ENCODE measurements around the gene MACROH2A1.

DNA sequence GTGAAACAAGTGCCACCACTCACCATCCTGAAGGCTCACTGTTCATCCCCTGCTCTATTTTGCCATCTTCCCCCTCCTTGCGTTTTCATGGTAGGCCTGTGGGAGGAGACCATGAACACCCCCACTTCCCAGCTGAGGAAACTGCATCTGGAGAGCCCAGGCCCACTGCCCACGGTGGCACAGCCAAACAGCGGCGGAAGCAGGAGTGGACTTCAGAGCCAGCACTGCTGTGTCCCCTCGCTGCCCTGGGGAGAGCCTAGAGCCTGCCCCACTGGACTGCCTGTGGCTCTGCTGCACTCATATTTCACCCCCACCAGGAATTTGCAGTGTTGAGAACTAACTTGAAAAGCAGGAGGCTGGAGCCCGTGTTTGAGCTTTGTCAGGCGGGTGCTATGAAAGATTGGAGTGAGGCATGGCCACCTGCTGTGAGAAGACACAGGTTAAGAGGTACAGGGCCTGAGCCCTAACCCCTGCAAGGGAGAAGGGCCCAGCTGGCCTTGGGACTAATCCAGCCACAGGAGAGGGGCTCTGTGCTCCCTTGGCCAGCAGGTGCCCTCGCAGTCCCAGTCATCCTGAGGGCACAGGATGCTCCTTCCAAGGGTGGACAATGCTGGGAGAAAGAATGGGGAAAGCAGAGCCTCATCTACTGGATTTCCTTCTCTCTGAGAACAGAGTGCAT is 79.0 kb downstream of the MACROH2A1 start:
- TF ChIP-seq, protein P1, sequence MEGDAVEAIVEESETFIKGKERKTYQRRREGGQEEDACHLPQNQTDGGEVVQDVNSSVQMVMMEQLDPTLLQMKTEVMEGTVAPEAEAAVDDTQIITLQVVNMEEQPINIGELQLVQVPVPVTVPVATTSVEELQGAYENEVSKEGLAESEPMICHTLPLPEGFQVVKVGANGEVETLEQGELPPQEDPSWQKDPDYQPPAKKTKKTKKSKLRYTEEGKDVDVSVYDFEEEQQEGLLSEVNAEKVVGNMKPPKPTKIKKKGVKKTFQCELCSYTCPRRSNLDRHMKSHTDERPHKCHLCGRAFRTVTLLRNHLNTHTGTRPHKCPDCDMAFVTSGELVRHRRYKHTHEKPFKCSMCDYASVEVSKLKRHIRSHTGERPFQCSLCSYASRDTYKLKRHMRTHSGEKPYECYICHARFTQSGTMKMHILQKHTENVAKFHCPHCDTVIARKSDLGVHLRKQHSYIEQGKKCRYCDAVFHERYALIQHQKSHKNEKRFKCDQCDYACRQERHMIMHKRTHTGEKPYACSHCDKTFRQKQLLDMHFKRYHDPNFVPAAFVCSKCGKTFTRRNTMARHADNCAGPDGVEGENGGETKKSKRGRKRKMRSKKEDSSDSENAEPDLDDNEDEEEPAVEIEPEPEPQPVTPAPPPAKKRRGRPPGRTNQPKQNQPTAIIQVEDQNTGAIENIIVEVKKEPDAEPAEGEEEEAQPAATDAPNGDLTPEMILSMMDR (IDR thresholded peaks at IDR 0.05), result no peak
- no peak for TF ChIP-seq POLR2AphosphoS5 (IDR thresholded peaks at IDR 0.05)
- no peak for TF ChIP-seq POLR2A (IDR thresholded peaks at IDR 0.05)
- no peak for TF ChIP-seq EP300 (IDR thresholded peaks at IDR 0.05)
